GM12865 (cell line): ENCODE data around the gene ERBB4.

Experiments used
- DNase-seq: peaks from one replicate; pipeline ENCODE4 v3.0.0; 2010; ENCODE audit warnings: low read depth
- H3K4me3 ChIP-seq: 2 replicates; pipeline ENCODE4 v1.5.1; 2011; ENCODE audit warnings: mild to moderate bottlenecking, low read depth, low read length, control low read depth
- TF ChIP-seq, protein P1 (sequence below): IDR thresholded peaks from 2 replicates; pipeline ENCODE4 v1.5.1; 2011; ENCODE audit warnings: low read length, control low read depth, low read depth, inconsistent platforms; ENCODE audit not compliant: insufficient read depth; ENCODE audit errors: missing control alignments

Gene ERBB4

DNA sequence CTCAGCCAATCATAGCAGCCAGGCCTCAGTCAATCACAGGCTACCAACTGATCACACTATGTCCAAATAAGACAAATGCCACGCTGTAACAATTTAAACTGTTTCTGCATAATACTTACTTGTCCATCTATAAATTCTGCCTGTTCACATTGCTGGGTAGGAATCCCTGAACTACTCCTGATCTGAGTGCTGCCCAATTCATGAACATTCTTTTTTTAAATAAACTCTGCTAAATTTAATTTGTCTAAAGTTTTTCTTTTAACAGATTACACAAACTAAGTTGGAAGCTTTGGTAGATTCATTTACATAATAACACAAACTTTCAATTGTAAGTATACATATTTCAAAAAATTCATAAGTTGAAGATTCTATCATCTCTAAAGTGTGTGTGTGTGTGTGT is 583.0 kb downstream of the ERBB4 start:
- H3K4me3 ChIP-seq = no peak overlapping the region
- DNase-seq = no peak
- TF ChIP-seq, protein P1, sequence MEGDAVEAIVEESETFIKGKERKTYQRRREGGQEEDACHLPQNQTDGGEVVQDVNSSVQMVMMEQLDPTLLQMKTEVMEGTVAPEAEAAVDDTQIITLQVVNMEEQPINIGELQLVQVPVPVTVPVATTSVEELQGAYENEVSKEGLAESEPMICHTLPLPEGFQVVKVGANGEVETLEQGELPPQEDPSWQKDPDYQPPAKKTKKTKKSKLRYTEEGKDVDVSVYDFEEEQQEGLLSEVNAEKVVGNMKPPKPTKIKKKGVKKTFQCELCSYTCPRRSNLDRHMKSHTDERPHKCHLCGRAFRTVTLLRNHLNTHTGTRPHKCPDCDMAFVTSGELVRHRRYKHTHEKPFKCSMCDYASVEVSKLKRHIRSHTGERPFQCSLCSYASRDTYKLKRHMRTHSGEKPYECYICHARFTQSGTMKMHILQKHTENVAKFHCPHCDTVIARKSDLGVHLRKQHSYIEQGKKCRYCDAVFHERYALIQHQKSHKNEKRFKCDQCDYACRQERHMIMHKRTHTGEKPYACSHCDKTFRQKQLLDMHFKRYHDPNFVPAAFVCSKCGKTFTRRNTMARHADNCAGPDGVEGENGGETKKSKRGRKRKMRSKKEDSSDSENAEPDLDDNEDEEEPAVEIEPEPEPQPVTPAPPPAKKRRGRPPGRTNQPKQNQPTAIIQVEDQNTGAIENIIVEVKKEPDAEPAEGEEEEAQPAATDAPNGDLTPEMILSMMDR = no peak

DNA sequence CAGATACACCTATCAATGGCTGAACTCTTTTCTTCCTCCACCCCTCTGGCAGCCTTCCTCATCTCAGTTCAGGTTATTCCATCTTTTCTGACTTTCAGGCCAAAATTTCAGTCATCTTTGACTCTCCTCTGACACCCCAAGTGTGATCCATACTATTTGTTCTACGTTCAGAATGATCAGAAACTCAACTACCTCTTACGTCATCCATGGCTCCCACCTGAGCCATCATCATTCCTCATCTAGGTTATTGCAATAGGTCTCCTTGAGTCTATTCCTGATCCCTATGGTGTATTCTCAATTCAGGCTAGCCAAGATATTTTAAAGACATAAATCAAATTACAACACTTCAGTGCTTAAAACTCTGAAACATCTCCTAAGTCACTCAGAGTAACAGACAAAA is 589.7 kb downstream of the ERBB4 start:
- no peak for DNase-seq
- TF ChIP-seq, protein P1 = no peak
- no peak overlapping the region for H3K4me3 ChIP-seq

DNA sequence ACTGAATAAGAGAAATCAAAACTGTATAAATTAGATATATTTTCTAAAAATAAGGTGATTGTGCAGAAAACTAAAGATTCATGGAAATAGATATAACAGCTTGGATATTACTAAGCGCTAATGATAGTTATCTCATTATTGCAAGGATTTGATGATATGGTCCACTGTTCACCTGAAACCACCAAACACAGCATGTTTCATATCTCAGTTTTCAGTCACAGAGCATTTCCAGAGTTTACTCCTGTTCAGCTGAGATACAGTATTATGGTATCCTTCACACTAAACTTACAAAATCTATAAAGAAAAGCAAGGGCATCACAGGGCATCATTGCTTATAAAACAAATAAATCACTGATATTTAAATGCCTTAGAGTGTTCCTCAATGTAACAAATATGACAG is 591.6 kb downstream of the ERBB4 start:
- no peak for DNase-seq

DNA sequence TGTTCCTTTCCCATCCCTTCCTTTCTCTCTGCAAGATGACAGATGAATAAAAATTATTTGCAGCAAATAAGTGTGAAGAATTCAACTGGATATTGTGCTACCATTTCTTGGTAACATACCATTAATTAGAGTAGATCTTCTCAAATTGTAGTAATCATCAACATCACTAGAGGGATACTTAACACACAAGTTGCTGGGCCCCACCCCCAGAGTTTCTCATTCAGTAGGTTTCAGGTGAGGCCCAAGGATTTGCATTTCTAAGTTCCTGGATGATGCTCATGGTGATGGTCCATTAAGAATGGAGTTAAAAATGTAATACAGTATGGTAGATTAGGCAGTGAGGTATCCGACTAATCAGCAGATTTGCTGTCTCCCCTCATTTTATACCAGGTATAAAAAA is 594.0 kb downstream of the ERBB4 start:
- TF ChIP-seq, protein P1 = no peak
- peak; percentile 60 for DNase-seq
- no peak overlapping the region for H3K4me3 ChIP-seq

More for the DNA sequence above, 591.6 kb downstream of the ERBB4 start:
- TF ChIP-seq, protein P1 = no peak
- no peak overlapping the region for H3K4me3 ChIP-seq

DNA sequence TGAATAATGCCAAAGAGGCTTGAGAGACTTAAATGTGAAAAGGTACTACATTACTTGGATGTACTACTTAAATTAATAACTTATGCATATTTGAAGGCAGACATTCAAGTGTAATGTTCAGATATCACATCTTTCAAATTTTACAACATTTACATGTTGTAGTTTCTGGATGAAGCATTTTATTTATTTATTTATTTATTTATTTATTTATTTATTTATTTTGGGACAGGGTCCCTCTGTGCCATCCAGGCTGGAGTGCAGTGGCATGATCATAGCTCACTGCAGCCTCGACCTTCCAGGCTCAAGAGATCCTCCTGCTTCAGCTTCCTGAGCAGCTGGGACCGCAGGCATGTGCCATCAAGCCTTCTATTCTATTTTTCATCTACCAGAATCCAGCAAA is 596.4 kb downstream of the ERBB4 start:
- no peak overlapping the region for H3K4me3 ChIP-seq
- DNase-seq = no peak
- TF ChIP-seq, protein P1 = no peak

DNA sequence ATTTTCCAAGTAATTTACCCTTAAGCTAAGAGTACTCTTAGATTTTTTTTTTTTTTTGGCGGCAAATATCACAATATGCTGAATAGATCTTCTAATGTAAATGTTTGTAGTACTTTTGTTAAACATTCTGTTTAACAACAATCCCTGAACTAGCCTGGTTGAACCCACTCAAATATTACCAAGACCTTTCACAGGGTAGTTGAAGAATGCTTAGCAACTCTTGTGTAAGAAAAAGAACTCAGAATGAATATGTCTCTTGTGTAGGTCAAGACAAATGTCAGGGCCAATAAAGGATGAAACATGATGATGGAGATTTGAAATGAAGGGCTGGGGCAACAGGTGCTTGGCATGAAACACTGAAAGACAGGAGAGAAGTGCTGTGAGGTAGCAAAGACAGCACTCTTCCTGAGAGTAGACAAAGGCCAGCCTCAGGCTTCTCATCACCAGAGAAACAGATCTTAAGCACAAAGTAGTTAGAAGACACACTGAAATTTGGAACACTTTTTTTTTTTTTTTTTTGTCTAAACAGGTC is 597.3 kb downstream of the ERBB4 start:
- no peak for DNase-seq
- H3K4me3 ChIP-seq = no peak overlapping the region
- TF ChIP-seq, protein P1 = no peak

DNA sequence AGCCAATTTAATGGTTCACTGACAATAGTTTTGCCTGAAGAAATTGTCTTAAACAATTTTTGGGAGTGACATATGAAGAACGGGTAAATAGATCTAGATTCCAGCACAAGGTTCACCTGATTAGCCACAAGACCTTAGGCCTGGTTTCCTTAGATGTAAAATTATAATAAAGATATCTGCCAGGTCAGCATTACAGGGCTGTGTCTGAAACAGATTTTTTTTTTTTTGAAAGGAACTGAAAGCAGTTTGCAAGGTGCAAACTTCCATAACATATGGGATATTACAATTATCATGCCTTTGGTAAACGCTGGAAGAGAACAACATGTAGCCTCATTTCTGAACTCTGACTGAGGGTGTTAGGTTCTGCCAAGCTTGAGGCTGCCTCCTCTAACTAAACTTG is 599.4 kb downstream of the ERBB4 start:
- TF ChIP-seq, protein P1 = no peak
- no peak for DNase-seq
- no peak overlapping the region for H3K4me3 ChIP-seq
